Measurements from ENCODE around the gene DNAJA3.

DNA sequence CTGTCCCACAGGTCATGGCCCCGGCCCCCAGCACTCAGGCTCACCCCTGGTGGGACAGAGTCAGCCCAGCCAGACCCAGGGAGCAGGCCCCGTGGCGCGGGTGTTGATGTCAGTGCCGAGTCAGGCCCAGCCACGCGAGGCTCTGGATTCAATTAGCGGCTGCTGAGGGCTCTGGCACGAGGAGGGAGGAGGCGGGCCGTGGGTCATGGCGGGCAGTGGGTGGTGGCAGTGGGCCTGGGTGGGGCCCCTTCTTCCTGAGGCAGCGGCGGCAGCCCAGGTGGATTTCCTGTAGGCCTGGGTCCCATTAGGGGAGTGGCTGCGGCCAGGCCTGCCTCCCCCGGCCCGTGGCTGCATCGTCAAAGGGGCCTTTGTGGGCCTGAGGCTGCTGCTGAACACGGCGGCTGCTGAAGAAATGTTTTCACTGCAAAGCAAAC lies 41.1 kb upstream of the DNAJA3 start:
- no peak for TF ChIP-seq EZH2 (IDR thresholded peaks at IDR 0.05; ENCODE audit: insufficient read depth, poor library complexity, severe bottlenecking)
- TF ChIP-seq EZH2phosphoT487 (IDR thresholded peaks at IDR 0.05; ENCODE audit: insufficient read depth, low read depth): no peak
